ENCODE data around the gene GDAP2. TPM values are rescaled to one million over a fixed set of nuclear protein-coding genes. Genes with fewer than 3 reads are reported as not detected.

The GDAP2 gene
- total RNA-seq, 2 donors from 2014 or later, result 14.4 to 26.6 TPM

Other genes starting within 250 kb of the GDAP2 start
- gene WDR3, start 118 bp upstream of the GDAP2 start, total RNA-seq, result 10 to 100 TPM; 15.6 to 20.6 TPM